GM18867 (cell line): ENCODE measurements around the gene NKX2-1.

Experiments
- ATAC-seq: cut with Tn5 transposase; IDR thresholded peaks from one replicate; pipeline ENCODE4 v1.9.1; 2021; ENCODE audit warnings: mild to moderate bottlenecking, moderate library complexity; ENCODE audit not compliant: unreplicated experiment

NKX2-1 gene

GRCh38 chr14:36518031-36518585, 1.9 kb downstream of the NKX2-1 start:
- no peak for ATAC-seq

GRCh38 chr14:36517242-36518030, 2.6 kb downstream of the NKX2-1 start:
- no peak for ATAC-seq

GRCh38 chr14:36516719-36517241, 3.3 kb downstream of the NKX2-1 start:
- ATAC-seq: no peak

GRCh38 chr14:36515896-36516718, 3.9 kb downstream of the NKX2-1 start:
- no peak for ATAC-seq

GRCh38 chr14:36515105-36515593, 4.9 kb downstream of the NKX2-1 start:
- no peak for ATAC-seq

DNA sequence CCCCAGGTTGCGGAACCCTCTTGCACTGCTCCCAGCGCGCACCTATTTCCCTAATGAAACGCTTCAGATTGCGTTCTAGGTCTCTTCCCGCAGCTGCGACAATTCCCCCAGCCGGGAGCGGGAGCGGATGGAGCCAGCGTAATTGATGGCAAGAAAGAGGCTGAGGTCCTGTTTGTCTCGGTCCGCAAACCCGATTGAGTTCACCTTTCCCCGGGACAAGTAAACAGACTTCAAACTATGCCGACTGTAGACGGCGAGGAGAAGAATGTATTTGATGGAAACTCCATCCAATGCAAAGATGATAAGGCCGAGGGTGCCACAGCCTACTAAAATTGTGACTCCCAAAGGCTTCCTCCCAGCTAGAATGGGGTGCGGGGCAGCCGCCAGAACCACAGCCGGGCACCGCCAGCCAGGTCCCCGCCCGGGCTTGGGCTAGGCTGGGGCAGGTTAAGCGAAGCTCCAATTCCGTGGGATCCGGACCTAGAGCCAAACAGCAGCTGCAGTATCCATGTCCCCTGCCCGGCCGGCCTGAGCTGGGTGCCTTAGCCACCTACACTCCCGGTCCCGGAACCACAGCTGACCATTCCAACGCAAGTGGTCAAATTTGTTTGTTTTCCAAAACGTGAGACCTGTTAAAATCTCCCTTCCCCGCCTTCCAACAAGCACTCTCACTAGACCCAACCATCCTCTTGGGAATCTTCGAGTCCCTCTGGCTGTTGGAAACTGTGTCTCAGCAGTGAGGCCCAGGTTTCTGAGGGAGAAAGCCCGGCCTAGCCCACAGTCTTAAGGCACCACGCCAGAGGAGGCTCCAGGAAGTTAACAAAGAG, 5.5 kb downstream of the NKX2-1 start:
- no peak for ATAC-seq

- no peak for ATAC-seq
Observed at GRCh38 chr14:36513451-36514277, 6.4 kb downstream of the NKX2-1 start.

DNA sequence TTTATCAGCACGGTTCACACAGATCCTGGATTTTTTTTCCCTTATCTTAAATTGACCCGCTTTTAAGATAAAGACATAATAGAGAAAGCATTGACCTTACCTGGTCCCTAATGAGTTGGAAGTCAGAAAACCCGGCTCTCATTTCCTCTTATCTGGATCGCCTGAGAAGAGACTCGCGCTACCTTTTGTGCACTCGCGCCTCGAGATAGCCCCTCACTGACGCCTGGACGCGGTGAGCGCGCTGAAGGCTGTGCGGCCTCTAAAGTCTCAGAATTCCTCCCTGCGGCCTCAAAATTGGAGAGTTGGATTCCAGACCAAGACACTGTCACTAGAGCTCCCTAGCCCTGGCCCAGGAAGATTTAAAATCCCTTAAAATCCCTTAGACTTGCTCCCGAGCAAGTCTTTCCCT, 7.0 kb downstream of the NKX2-1 start:
- no peak for ATAC-seq

DNA sequence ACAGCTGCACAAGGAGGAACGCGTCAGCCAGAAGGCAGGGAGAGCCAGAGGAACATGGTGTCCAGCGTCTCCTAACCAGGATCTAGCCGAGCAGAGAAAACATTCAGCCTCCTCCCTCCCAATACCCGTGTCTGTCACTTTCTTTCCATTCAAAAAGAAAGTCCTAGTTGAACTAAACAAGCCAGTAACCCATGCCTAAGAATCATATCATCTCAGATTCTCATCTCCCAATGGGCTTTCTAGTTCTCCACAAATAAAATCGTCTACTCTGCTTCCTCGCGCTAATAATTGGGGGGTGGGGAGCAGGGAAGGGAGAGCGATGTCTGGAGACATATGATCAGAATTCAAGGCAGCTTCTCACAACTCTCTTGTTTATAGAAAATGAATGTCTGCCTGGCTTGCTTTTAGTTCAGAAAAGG, 7.4 kb downstream of the NKX2-1 start:
- ATAC-seq: no peak

GRCh38 chr14:36511981-36512584, 7.9 kb downstream of the NKX2-1 start:
- no peak for ATAC-seq

DNA sequence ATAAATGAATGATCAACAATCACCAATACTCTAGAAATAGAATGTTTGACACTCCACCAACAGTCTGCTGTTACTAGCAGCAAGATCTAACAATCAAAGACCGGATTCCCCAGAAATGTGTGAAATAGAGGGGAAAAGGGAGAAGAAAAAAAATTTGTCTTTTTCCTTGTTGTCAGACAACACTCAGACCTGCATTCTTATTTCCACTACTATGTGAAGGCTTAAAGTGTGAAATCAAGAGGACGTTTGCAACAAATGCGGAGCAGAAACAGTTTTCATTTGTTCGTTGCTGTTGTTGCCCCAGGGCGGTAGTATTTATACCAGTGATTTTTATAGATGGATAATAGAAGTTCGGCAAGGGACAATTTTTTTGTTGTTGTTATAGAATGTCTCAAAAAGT, 9.2 kb downstream of the NKX2-1 start:
- ATAC-seq: no peak

GRCh38 chr14:36510078-36510799, 9.8 kb downstream of the NKX2-1 start:
- ATAC-seq: no peak

GRCh38 chr14:36509069-36509917, 10.7 kb downstream of the NKX2-1 start:
- no peak for ATAC-seq

GRCh38 chr14:36508418-36509068, 11.5 kb downstream of the NKX2-1 start:
- ATAC-seq: no peak

GRCh38 chr14:36507847-36508417, 12.1 kb downstream of the NKX2-1 start:
- ATAC-seq: no peak

- no peak for ATAC-seq
Observed at GRCh38 chr14:36506732-36507614, 13.1 kb downstream of the NKX2-1 start.
